Osteocyte (in vitro differentiated cells): ENCODE data around the gene MAPK6. TPM values are rescaled to one million over a fixed set of nuclear protein-coding genes. Genes with fewer than 3 reads are reported as not detected.
A peak's percentile ranks its signal among the peaks of the same experiment; 100 is the strongest.
"Not testable (repeated sequence)": the region's sequence is repeated elsewhere in the genome, so short reads cannot be mapped to it uniquely, and the experiment has no call there.

Experiments used
- DNase-seq: peaks from one replicate; pipeline ENCODE4 v3.0.0; 2021; ENCODE audit warnings: mixed read lengths; ENCODE audit not compliant: unreplicated experiment; ENCODE audit errors: extremely low spot score
- H3K27ac Mint-ChIP-seq: one replicate; pipeline ENCODE4 v1.8.0; 2021; ENCODE audit warnings: mild to moderate bottlenecking, mixed read lengths; ENCODE audit not compliant: unreplicated experiment
- H3K27me3 Mint-ChIP-seq: one replicate; pipeline ENCODE4 v1.8.0; 2021; ENCODE audit warnings: mixed read lengths; ENCODE audit not compliant: unreplicated experiment
- H3K36me3 Mint-ChIP-seq: one replicate; pipeline ENCODE4 v1.8.0; 2021; ENCODE audit warnings: mixed read lengths; ENCODE audit not compliant: unreplicated experiment
- H3K4me1 Mint-ChIP-seq: one replicate; pipeline ENCODE4 v1.8.0; 2021; ENCODE audit warnings: mixed read lengths; ENCODE audit not compliant: unreplicated experiment
- H3K4me3 Mint-ChIP-seq: one replicate; pipeline ENCODE4 v1.8.0; 2021; ENCODE audit warnings: mild to moderate bottlenecking, moderate library complexity, mixed read lengths; ENCODE audit not compliant: unreplicated experiment
- H3K9me3 Mint-ChIP-seq: one replicate; pipeline ENCODE4 v1.8.0; 2021; ENCODE audit warnings: mixed read lengths; ENCODE audit not compliant: unreplicated experiment
- total RNA-seq: library from RNA; stranded (reverse); gene quantifications from 2 replicates; pipeline ENCODE4 v1.2.1, GENCODE V29; 2021
- TF ChIP-seq, protein P1 (sequence below): fragments of 200-600 bp; sonication (generic); IDR thresholded peaks from 2 replicates; pipeline ENCODE4 v1.5.0; 2021; ENCODE audit warnings: antibody characterized with exemption, mild to moderate bottlenecking, moderate library complexity

Gene MAPK6
- total RNA-seq, 1 donor from 2014 or later: 46.1 TPM

- DNase-seq: peak; percentile 88
- no peak overlapping the region for H3K4me3 Mint-ChIP-seq
- peaks cover 9% of the 10 kb centered on the region for H3K4me1 Mint-ChIP-seq
- no peaks in the 10 kb centered on the region for H3K36me3 Mint-ChIP-seq
- H3K9me3 Mint-ChIP-seq: no peaks in the 10 kb centered on the region
- H3K27ac Mint-ChIP-seq: no peak overlapping the region
- no peaks in the 10 kb centered on the region for H3K27me3 Mint-ChIP-seq
- TF ChIP-seq, protein P1, sequence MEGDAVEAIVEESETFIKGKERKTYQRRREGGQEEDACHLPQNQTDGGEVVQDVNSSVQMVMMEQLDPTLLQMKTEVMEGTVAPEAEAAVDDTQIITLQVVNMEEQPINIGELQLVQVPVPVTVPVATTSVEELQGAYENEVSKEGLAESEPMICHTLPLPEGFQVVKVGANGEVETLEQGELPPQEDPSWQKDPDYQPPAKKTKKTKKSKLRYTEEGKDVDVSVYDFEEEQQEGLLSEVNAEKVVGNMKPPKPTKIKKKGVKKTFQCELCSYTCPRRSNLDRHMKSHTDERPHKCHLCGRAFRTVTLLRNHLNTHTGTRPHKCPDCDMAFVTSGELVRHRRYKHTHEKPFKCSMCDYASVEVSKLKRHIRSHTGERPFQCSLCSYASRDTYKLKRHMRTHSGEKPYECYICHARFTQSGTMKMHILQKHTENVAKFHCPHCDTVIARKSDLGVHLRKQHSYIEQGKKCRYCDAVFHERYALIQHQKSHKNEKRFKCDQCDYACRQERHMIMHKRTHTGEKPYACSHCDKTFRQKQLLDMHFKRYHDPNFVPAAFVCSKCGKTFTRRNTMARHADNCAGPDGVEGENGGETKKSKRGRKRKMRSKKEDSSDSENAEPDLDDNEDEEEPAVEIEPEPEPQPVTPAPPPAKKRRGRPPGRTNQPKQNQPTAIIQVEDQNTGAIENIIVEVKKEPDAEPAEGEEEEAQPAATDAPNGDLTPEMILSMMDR: peak; percentile 80
Observed at GRCh38 chr15:52078876-52079700, 60.1 kb downstream of the MAPK6 start.

- Mint-ChIP-seq H3K4me3 (no peak overlapping the region), H3K9me3 (no peaks in the 10 kb centered on the region), H3K27me3 (no peaks in the 10 kb centered on the region), H3K4me1 (peaks cover 9% of the 10 kb centered on the region), H3K27ac (no peak overlapping the region), H3K36me3 (no peaks in the 10 kb centered on the region)
- DNase-seq: no peak
- TF ChIP-seq, protein P1: no peak
Observed at GRCh38 chr15:52080031-52080430, 61.0 kb downstream of the MAPK6 start.

DNA sequence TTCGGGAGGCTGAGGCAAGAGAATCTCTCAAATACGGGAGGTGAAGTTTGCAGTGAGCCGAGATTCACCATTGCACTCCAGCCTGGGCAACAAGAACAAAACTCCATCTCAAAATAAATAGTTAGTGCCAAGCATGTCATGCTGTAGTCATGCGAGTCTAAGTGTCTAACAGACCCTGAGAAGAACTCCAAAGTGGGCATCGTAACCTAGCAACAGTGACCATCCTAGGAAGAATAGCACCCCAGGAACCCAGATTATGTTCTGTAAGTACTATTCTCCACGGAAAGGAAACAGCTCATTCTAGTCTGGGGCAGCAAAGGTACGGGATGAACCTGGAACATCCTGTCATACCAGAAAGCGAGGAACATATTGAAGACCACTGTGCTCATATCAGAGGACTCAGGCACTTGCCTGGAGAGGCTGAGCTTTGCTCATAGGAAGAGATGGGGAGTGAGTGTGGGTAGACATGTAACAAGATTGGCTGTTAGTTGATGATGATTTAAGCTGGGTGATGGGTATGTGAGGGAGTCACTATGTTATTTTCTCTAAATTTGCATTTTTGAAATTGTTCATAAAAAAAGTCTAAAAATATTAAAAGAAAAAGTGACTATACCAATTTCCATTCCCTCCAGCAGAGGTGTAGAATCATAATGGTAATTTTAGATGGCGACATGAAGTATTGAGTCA lies 61.8 kb downstream of the MAPK6 start:
- H3K27ac Mint-ChIP-seq: no peak overlapping the region
- no peaks in the 10 kb centered on the region for H3K9me3 Mint-ChIP-seq
- TF ChIP-seq, protein P1: no peak
- H3K4me3 Mint-ChIP-seq: no peak overlapping the region
- H3K4me1 Mint-ChIP-seq: peaks cover 9% of the 10 kb centered on the region
- no peaks in the 10 kb centered on the region for H3K27me3 Mint-ChIP-seq
- H3K36me3 Mint-ChIP-seq: no peaks in the 10 kb centered on the region
- no peak for DNase-seq

DNA sequence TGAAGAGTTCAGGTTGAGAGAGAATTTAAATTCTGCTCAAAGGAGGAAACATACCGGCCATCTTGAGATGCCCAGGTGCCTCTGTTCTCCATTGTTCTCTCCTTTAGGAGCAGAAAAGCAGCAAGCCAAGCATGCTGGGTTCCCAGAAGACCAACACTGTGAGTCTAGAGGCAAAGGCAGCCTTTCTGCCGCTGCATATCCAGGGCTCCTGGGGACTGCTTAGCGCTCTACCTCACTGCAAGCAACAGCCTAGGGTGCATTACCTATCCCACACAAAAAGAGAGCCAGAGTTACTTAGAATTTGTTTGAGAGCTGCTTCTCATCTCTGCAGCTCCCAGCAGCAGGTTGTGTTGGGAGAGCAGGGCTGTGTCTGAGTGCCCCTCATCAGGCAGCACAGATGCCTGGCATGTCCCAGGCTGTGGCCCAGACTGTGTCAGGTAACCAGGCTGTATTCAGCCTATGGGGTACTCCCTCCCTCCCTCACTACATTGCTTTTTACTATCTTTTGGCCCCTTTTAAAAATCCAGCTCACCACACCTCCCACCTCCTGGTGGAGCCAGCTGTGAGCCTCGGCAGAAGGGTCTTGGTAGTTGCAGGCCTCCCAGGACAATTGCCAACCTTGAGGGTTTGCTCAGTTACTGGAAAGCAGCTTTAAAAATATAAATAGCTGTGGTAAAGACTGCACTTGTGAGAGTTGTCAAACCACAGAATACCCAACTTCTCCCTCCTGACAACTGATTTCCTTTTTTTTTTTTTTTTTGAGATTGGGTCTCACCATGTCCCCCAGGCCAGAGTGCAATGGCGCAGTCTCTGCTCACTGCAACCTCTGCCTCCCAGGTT lies 63.4 kb downstream of the MAPK6 start:
- Mint-ChIP-seq H3K4me1 (peaks cover 2% of the 10 kb centered on the region), H3K4me3 (no peak overlapping the region), H3K27me3 (no peaks in the 10 kb centered on the region), H3K36me3 (no peaks in the 10 kb centered on the region), H3K27ac (no peak overlapping the region), H3K9me3 (no peaks in the 10 kb centered on the region)
- DNase-seq: peak; percentile 54
- TF ChIP-seq, protein P1: no peak

- H3K4me3 Mint-ChIP-seq, H3K4me1 Mint-ChIP-seq, H3K9me3 Mint-ChIP-seq, H3K36me3 Mint-ChIP-seq, H3K27me3 Mint-ChIP-seq, DNase-seq, H3K27ac Mint-ChIP-seq: not testable (repeated sequence)
Observed at GRCh38 chr15:52083037-52083359, 64.0 kb downstream of the MAPK6 start.
